HG03342 (cell line): ENCODE measurements around the gene LRRC8D.

Source experiments
- ATAC-seq: cut with Tn5 transposase; IDR thresholded peaks from one replicate; pipeline ENCODE4 v1.9.1; 2021; ENCODE audit warnings: mild to moderate bottlenecking, moderate library complexity; ENCODE audit not compliant: unreplicated experiment

The LRRC8D gene

DNA sequence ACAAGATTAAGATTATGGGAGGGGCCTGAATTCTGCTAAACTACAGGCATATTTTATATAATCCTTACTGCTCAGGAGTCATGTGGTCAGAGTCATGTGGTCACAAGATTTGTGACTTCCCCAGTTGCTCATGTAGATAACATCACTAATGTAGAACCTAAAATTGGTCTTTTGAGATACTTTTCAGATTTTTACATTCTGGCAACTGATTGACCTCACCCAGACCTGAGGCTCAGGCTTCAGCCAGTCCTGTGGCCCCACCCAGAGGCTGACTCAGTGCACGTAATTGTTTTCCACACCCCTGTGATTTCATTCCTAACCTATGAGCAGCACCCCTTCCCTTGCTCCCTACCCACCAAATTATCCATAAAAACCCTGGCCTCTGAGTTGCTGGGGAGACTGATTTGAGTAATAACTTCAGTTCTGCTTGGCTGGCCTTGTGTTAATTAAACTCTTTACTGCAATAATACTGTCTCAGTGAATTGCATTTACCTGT lies 132.3 kb downstream of the LRRC8D start:
- ATAC-seq = peak; percentile 75

DNA sequence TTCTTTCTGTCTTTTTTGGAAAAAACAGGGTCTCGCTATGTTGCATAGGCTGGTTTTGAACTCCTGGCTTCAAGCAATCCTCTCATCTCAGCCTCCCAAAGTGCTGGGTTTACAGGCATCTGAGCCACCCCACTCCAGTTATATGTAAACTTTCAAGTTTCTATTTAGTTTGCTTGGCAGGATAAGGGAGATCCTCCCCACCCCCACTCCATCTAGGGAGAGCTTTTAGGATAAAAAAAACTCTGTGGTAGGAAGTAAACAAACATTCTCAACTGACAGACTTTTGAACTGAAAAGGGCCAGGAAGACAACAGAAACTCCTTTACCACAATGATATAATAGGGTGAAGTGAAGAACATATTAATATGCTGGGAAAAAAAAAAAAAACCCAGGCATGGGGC lies 133.1 kb downstream of the LRRC8D start:
- no peak for ATAC-seq

DNA sequence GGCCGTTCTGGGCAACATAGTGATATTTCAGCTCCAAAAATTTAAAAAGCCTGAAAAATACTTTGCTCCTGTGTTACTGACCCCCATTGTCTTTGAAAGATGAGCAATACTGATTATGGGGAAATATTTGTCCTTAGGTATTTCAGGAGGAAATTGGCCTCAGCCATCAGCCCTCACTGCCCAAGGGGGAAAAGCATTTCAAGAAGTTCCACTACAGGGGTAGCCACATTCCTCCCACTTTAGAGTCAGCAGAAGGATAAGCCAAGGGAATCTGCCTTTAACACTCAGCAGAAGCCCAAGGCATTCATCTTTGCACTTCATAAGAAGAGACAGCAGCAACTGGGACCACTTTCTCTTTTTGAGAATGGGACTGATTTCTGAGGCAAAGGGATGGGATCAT lies 133.6 kb downstream of the LRRC8D start:
- ATAC-seq = no peak

DNA sequence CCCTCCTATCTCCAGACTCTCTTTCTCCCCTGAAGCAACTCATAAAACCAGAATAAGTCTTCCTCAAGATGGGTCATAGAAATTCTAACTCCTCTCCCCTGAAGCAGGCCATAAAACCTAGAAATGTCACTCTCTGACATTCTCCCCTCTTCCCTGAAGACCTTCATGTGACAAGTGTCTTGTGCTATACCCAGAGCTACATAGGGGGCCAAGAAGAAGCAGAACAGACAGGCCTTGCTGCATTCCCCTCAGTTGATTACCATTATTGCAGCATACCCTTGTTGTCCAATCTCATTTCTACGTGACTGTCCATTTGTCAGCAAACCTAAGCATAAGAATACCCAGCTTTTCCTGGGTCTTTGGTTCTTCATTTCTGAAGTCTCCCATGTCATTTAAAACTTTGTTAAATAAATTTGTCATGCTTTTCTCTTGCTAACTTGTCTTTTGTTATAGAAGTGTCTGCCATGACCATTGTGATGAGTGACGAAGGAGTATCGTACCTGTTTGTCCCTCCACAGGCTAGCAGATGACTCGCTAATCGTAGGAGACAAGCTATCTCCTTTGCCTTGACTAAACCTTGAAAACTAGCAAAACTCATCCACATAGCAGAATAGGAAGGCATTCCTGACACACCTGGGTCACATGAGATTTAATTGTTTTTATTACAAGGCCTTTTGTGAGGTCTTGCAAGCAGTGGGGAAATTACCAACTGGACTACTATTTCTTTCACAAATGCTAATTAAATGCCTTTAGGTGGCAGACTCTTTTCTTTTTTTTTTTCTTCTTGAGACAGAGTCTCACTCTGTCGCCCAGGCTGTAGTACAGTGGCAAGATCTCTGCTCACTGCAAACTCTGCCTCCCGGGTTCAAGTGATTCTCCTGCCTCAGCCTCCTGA lies 134.7 kb downstream of the LRRC8D start:
- ATAC-seq = no peak

DNA sequence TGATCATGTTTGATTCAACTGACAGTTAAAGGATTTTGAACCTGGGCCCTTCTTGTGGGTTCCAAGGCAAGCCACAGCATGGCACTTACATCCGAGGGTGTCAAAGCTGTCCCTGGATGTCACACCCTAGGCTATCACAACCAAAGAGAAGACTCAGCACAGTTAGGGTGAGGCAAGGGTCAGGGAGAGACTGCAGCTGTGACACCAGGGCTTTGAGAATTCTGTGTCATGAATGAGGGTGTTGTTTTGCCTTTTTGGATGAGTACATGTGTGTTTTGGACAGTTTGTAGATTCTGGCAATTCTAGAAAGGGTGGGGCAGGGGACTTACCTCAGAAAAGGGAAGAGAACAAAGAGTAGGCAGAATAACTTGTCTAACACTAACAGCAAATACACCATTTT lies 136.3 kb downstream of the LRRC8D start:
- no peak for ATAC-seq

DNA sequence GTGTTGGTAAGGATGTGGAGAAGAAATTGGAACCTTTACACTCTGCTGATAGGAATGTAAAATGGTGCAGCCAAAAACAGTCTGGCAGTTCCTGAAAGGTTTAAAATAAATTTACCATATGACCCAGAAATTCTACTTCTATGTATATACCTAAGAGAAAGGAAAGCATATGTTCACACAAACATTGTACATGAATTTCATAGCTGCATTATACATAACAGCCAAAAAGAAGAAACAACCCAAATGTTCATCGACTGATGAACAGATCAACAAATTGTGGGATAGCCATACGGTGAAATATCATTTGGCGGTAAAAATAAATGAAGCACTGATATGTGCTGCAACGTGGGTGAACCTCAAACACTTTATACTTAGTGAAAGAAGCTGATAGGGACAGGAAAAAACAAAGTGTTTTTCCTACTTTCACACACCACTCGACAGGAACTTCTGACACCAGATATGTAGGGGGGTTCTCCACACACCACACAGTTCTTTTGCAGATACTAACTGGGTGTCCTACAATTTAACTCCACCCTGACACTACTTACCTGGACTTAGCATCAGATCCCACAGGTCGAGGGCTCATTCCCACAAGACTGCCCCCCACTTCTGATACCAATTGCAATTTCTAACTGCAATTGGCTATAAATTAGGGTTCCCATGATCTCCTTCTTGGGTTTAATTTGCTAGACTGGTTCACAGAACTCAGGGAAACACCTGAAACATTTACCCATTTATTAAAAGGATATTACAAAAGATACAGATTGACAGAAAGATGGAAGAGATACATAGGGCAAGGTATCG lies 138.2 kb downstream of the LRRC8D start:
- ATAC-seq = no peak

DNA sequence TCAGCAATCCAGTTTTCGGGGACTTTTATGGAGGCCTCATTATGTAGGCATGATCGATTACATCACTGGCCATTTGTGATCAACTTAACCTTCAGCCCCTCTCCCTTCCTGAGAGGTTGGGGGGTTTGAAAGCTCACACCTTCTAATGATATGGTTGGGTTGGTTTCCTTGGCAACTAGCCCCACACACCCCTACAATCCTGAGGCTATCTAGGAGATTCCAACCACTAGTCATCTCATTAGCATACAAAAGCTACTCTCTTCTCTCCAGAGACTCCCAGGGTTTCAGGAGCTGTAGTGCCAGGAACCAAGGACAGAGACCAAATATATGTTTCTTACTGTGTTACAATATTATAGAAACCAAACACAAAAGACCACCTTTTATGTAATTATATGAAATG lies 138.9 kb downstream of the LRRC8D start:
- no peak for ATAC-seq

DNA sequence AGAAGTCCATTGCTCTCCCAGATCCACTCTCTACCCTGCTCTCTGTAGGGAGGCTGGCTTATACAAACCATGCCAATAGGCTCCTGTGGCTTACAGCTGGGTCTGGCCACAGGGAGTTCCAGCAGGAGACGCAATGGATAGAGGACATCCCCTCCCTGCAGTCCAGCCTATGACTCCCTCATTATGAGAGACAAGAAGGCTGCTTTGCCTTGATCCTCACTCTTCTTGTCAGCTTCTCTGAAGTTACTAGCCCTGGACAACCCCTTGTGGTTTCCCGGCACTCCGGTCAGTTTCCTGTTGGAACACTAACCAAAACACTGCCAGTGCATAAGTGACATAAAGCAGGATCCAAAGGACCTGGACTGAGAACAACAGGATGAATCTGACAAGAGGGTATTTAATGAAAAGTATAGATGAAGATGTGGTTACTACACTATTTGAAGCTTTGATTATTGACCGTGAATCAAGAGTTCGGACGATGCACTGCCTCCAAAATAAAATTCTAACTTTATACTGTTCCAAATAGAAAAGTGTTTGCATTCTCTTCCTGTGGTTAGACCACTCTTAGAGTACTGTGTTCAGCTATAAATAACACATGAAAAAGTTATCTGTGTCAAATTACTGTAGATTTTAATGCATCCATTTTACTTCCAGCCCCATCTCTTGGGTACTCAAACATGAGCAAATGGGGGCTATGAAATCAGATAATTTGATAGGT lies 141.4 kb downstream of the LRRC8D start:
- ATAC-seq = no peak

DNA sequence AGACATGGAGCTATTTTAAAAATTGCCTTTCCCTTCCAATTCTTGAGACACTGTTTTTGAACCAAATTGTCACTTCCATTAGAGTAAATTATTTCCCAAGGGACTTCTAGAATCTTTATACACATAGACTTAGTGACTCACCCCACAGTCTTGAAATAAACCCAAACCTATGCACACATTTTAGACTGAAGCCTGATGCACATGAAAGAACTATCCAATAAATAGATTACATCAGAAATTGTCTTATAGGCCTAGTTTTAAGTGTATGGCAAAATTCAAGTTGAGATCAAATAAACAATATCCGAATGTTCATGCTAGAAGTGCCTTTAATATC lies 141.9 kb downstream of the LRRC8D start:
- no peak for ATAC-seq

DNA sequence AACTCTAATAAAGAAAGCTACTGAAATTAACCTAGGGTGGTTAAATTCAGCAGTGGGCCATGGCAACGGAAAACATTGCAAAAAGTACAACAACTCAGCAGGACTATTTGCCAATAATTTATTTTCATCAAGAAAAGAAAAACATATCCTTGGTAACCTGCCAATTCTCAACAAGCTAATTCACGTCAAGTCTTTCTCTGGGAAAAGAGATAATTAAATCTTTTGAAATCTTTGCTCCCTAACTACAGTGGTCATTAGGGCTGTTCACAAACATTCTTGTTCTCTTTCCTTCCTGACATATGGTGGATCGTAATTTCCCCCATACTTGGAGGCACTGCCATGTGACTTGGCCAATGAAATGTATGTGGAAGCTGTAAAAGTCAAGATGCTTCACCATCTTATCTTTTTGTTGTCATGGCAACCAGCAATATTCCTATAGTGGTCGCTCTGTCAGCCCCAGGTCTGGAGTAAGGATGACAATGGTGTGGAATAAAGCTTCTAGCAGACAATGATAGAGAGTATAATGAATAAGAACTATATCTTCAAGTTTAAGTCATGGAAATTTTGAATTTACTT lies 144.4 kb downstream of the LRRC8D start:
- no peak for ATAC-seq

DNA sequence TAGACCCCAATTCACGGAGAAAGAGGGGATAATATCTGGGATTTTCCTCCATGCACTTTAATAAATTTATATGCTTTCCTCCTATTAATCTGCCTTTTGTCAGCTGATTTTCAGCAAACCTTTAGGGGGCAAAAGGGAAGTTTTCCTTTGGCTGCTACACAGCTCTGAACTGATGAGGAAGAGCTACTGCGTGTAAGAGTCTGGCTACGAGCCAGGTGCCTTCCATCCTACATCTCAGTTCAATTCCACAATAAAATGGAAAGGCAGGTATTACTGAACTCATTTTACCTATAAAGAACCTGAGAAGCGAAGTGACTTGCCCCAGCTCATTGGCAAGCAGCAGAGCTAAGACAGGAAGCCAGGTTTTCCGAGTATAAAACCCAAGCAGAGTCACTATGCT lies 145.8 kb downstream of the LRRC8D start:
- ATAC-seq = no peak

DNA sequence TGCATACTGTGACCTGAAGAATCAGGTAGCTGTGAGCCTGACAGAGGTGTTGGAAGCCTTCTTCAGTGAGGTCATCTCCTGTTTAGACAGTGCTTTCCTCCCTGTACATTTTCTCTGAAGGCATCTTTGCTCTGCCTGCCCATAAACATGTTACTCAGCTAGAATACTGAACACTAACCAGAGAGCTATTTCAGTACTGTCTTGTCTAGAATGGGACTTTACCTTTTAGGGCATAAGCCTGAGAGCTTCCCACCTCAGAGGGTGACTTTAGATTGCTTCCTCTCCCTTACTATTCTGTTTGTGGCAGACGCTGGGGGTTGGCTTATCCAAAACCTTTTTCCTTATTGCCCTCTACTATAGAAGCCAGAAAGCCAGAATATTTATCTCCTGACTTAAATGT lies 150.8 kb downstream of the LRRC8D start:
- peak; percentile 67 for ATAC-seq

DNA sequence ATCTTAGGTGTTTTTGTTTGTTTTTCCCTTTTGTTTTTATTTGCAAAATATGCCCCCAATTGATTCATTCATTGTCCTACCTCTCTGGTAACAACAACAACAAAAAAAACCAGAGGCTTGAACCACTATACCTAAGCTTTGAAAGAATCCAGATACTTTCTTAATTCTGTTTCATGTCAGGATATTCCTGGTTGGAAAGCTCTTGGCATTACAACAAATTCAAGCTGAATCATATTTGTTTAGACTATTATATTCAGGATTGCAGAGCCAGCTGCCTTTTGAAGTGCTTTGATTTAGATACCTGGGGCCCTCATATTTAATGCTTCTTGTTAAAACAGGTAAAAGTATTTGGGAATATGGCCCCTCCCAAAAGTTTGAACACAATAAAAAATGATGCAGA lies 151.2 kb downstream of the LRRC8D start:
- no peak for ATAC-seq

DNA sequence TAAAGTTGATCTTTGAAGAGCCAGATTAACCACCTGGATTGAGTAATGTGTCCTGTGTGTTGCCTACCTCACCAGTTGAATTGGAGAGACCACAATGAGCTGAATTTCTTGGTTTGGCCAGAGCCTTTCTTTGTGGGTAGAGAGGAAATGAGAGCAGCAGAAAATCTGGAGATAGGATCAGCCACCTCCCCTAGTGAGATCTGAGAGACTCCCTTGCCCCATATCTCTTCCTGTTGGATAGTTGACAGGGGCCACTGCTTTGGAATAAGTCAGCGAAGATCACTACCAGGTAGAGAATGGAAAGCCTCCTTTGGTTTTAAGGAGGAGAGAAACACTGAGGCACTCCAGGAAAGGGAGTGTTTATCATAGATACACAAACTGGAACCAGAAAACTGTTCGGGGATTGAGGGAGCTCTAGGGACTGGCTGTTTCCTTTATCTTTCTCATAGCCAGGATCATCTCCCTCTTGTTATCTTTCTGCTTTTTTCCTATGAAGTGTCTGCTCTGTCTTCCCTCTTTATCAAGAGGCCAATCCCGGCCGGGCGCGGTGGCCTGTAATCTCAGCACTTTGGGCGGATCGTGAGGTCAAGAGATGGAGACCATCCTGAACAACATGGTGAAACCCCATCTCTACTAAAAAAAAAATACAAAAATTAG lies 152.8 kb downstream of the LRRC8D start:
- ATAC-seq = no peak

DNA sequence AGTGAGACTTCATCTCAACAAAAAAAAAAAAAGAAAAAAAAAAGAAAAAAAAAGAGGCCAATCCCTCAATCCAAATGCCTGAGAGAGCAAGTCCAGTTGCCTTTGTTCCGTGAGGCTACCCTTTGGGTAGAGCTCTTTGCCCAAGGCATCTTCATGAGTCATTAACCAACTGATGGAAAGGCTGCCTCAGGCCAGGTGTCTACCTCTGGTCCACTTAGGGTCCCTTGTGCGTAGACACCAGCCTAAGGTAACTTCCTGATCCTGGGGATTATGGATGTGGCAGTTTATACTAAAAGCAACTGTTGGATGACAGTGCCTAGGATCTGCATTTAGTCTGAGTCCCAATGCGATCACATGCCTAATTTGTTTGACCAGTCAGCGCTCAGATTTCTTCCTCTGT lies 153.4 kb downstream of the LRRC8D start:
- ATAC-seq = no peak

DNA sequence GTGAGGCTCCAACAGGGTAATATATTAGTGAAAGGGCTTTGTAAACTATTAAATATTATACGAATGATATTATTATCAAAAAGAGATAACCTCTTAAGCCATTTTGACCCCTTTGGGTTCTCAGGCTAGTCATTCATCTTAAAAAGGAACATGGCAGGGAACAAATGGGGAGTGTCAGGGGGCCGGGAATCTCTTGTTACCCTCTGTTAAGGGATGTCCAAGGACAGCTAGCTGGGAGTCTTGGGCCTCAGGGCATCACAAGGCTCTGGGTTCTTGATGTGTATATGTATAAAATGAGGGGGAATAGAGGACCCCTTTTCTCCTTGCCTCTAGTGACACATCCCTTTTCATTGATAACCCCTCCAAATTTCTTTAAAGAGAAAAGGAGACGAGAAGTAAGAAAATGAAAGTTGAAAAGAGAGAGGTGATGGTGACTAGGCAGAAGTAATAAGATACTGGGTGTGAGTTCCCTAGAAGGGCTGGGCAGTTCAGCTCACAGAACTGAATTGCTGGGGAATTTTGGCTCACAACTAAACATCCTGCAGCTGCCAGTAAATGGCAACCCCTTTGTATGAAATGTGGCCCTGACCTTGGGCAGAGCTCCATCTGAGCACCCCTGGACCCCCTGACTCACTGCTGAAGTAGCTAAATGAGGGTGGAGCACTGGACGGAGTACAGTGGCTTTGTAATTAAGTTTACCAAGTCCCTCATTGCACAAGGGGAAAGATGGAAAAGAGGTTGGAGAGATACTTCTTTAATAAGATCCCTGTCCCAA lies 154.1 kb downstream of the LRRC8D start:
- no peak for ATAC-seq

DNA sequence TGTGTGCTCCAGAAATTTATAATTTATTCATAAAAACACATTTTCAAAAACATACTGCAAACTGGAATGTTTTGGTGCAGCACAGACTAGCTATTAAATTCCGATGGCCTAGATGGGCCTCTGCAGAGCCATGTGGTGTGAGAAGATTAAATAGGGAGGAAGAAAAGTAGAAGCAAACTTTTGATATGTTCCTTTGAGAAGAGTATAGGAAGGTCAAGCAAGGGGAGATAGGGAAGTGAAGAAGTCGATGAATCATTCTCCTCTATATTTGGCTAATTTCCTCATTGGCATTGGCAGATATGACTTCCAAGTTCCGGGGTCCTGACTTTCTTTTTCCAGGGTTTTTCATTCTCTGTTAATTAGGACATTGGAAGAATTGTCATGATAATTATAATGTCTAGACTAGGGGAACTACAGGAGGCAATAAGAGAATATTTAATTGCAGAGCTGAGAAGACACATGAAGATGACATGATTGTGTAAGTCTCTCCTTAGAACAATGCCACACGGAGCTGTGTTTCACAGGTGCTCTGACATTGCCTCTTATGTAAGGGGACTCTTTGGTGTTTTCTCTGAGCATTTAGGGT lies 154.8 kb downstream of the LRRC8D start:
- ATAC-seq = no peak

DNA sequence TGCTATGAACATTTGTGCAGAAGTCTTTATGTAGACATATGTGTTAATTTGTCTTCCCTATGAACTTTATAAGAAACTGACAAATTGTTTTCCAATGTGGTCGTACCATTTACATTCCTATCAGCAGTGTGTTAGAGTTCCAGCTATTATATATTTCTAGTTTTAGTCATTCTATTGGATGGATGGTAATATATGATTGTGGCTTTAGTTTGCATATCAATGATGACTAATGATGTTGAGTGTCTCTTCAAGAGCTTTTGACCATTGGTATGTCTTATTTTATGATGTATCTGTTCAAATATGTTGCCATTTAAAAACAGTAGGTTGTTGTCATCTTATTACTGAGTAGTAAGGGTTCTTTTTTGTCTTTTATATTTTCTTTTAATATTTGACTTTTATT lies 157.9 kb downstream of the LRRC8D start:
- no peak for ATAC-seq

DNA sequence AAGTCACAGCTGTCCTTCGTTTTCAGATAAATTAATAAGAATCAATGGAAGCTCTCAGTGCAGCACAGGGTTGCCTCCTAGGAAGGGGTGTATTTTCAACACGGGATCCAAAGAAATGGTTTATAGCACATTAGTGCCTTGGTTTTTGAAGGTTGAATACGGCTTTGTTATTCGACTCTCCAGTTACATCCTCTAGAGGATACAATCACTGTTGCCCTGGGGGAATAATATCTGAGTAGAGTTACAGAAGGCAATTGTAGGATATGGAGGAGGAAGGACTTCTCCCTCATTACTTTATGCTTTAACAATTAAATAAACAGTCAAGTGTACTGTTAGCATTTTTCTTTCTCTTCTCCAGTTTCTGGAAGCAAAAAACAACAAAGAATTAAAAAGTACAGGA lies 159.8 kb downstream of the LRRC8D start:
- no peak for ATAC-seq
